Endothelial cell (in vitro differentiated cells): ENCODE measurements around the gene SLCO3A1. TPM values are rescaled to one million over a fixed set of nuclear protein-coding genes. Genes with fewer than 3 reads are reported as not detected.

Experiments
- DNase-seq: peaks from one replicate; pipeline ENCODE4 v3.0.0; 2021; ENCODE audit warnings: low spot score
- H3K27ac Mint-ChIP-seq: one replicate; pipeline ENCODE4 v1.8.0; 2021; ENCODE audit warnings: mixed read lengths, inconsistent platforms; ENCODE audit not compliant: unreplicated experiment
- H3K27me3 Mint-ChIP-seq: one replicate; pipeline ENCODE4 v1.8.0; 2021; ENCODE audit warnings: mild to moderate bottlenecking, moderate library complexity, mixed read lengths, inconsistent platforms; ENCODE audit not compliant: unreplicated experiment
- H3K36me3 Mint-ChIP-seq: one replicate; pipeline ENCODE4 v1.8.0; 2021; ENCODE audit warnings: mild to moderate bottlenecking, low read depth, mixed read lengths, inconsistent platforms; ENCODE audit not compliant: unreplicated experiment
- H3K4me1 Mint-ChIP-seq: one replicate; pipeline ENCODE4 v1.8.0; 2021; ENCODE audit warnings: mild to moderate bottlenecking, mixed read lengths, inconsistent platforms; ENCODE audit not compliant: unreplicated experiment
- H3K4me3 Mint-ChIP-seq: one replicate; pipeline ENCODE4 v1.8.0; 2021; ENCODE audit warnings: mild to moderate bottlenecking, mixed read lengths, inconsistent platforms; ENCODE audit not compliant: unreplicated experiment
- H3K9me3 Mint-ChIP-seq: one replicate; pipeline ENCODE4 v1.8.0; 2021; ENCODE audit warnings: mixed read lengths, inconsistent platforms; ENCODE audit not compliant: unreplicated experiment
- CTCF ChIP-seq: fragments of 200-600 bp; sonication (generic); IDR thresholded peaks from one replicate; pipeline ENCODE4 v1.5.0; 2021; ENCODE audit warnings: antibody characterized with exemption; ENCODE audit not compliant: unreplicated experiment
- total RNA-seq: library from RNA; stranded (reverse); fragmentation: NEBNext Ultra II Directional; extraction: Animal tissue kit (Norgen Biotek cat#: 25700); gene quantifications from one replicate; pipeline ENCODE4 v1.2.1, GENCODE V29; 2021; ENCODE audit not compliant: unreplicated experiment

SLCO3A1 gene
- total RNA-seq, 1 donor from 2014 or later = 30.9 TPM

GRCh38 chr15:91985297-91985696, 131.8 kb downstream of the SLCO3A1 start:
- H3K36me3 Mint-ChIP-seq = no peaks in the 10 kb centered on the region
- no peak overlapping the region for H3K27ac Mint-ChIP-seq
- DNase-seq = no peak
- no peak overlapping the region for H3K4me3 Mint-ChIP-seq
- no peak for TF ChIP-seq CTCF
- H3K27me3 Mint-ChIP-seq = no peaks in the 10 kb centered on the region
- H3K9me3 Mint-ChIP-seq = no peaks in the 10 kb centered on the region
- H3K4me1 Mint-ChIP-seq = peaks cover 6% of the 10 kb centered on the region

GRCh38 chr15:91988071-91988470, 134.6 kb downstream of the SLCO3A1 start:
- Mint-ChIP-seq H3K4me1 (peaks cover 5% of the 10 kb centered on the region), H3K36me3 (no peaks in the 10 kb centered on the region), H3K9me3 (no peaks in the 10 kb centered on the region), H3K27ac (no peak overlapping the region), H3K27me3 (peaks cover 2% of the 10 kb centered on the region), H3K4me3 (no peak overlapping the region)
- no peak for TF ChIP-seq CTCF
- DNase-seq = no peak

- Mint-ChIP-seq H3K27me3 (peaks cover 2% of the 10 kb centered on the region), H3K27ac (no peak overlapping the region), H3K4me1 (peaks cover 8% of the 10 kb centered on the region), H3K9me3 (no peaks in the 10 kb centered on the region), H3K4me3 (no peak overlapping the region), H3K36me3 (no peaks in the 10 kb centered on the region)
- DNase-seq = no peak
- TF ChIP-seq CTCF = no peak
Observed at GRCh38 chr15:91988655-91989054, 135.1 kb downstream of the SLCO3A1 start.

GRCh38 chr15:91989821-91990220, 136.3 kb downstream of the SLCO3A1 start:
- DNase-seq = no peak
- Mint-ChIP-seq H3K27me3 (peaks cover 2% of the 10 kb centered on the region), H3K27ac (no peak overlapping the region), H3K4me3 (no peak overlapping the region), H3K9me3 (no peaks in the 10 kb centered on the region), H3K4me1 (peaks cover 10% of the 10 kb centered on the region), H3K36me3 (no peaks in the 10 kb centered on the region)
- no peak for TF ChIP-seq CTCF

GRCh38 chr15:91992945-91993344, 139.4 kb downstream of the SLCO3A1 start:
- Mint-ChIP-seq H3K27me3 (peaks cover 2% of the 10 kb centered on the region), H3K4me1 (peaks cover 10% of the 10 kb centered on the region), H3K36me3 (no peaks in the 10 kb centered on the region), H3K4me3 (no peak overlapping the region), H3K9me3 (no peaks in the 10 kb centered on the region), H3K27ac (no peak overlapping the region)
- no peak for DNase-seq
- TF ChIP-seq CTCF = no peak
